HEK293 (cell line): ENCODE data around the gene PASK.

Experiments used
- CTCF ChIA-PET: fragments of 350-600 bp; formaldehyde crosslinking; extraction: SDS; loops from one replicate; lab custom pipeline; 2021; ENCODE audit warnings: antibody characterized with exemption; lab: Yijun Ruan, JAX
- POLR2A ChIA-PET: fragments of 300-600 bp; formaldehyde crosslinking; extraction: SDS; loops from one replicate; lab custom pipeline; 2020; ENCODE audit warnings: antibody characterized with exemption, inconsistent platforms; lab: Yijun Ruan, JAX
- H3K27ac ChIP-seq: fragments of 200-500 bp; sonication (Bioruptor generic); 2 replicates; pipeline ENCODE4 v1.5.1; 2014; ENCODE audit warnings: low read depth, low read length, control low read depth, inconsistent platforms; ENCODE audit errors: extremely low read depth
- H3K36me3 ChIP-seq, 2 experiments: fragments of 200-500 bp in 1 of 2; sonication (Bioruptor generic) in 1 of 2; 1 replicate in 1 of 2; 2 replicates in 1 of 2; pipeline ENCODE4 v1.5.1; 2014 to 2017; ENCODE audit warnings: inconsistent platforms in 2 of 2, low read length in 2 of 2; ENCODE audit not compliant: control insufficient read depth in 2 of 2, insufficient read depth in 1 of 2
- H3K4me1 ChIP-seq: fragments of 200-500 bp; sonication (Bioruptor generic); 2 replicates; pipeline ENCODE4 v1.5.1; 2014; ENCODE audit warnings: mild to moderate bottlenecking, low read length, inconsistent platforms; ENCODE audit not compliant: control insufficient read depth, insufficient read depth
- H3K4me3 ChIP-seq: 2 replicates; pipeline ENCODE4 v1.5.1; 2011; ENCODE audit warnings: low read depth, mild to moderate bottlenecking, control low read depth, low read length, moderate library complexity
- H3K9me3 ChIP-seq: fragments of 200-500 bp; sonication (Bioruptor generic); 2 replicates; pipeline ENCODE4 v1.5.1; 2014; ENCODE audit warnings: low read depth, low read length, inconsistent platforms; ENCODE audit not compliant: control insufficient read depth, insufficient read depth
- BCL11B ChIP-seq: fragments of 450-650 bp; formaldehyde crosslinking; IDR thresholded peaks from 2 replicates; pipeline ENCODE4 v1.5.1; 2016; ENCODE audit warnings: low read depth, missing biosample characterization, missing genetic modification characterization
- PRDM10 ChIP-seq: fragments of 450-650 bp; formaldehyde crosslinking; IDR thresholded peaks from 2 replicates; pipeline ENCODE4 v1.5.1; 2016; ENCODE audit warnings: missing biosample characterization, missing genetic modification characterization
- TCF7L2 ChIP-seq: IDR thresholded peaks from 2 replicates; pipeline ENCODE4 v1.6.1; 2011; ENCODE audit warnings: low read depth, mild to moderate bottlenecking, inconsistent platforms, low read length, moderate library complexity, borderline replicate concordance
- ZBTB10 ChIP-seq: fragments of 450-650 bp; formaldehyde crosslinking; IDR thresholded peaks from 2 replicates; pipeline ENCODE4 v1.5.1; 2016; ENCODE audit warnings: missing biosample characterization, missing genetic modification characterization
- ZBTB26 ChIP-seq: fragments of 450-650 bp; formaldehyde crosslinking; optimal IDR thresholded peaks from 2 replicates; pipeline ENCODE3; 2016; ENCODE audit warnings: missing biosample characterization, mild to moderate bottlenecking, missing genetic modification characterization
- ZBTB49 ChIP-seq: fragments of 450-650 bp; formaldehyde crosslinking; IDR thresholded peaks from 2 replicates; pipeline ENCODE4 v1.5.1; 2016; ENCODE audit warnings: missing biosample characterization, missing genetic modification characterization, low read depth
- ZBTB8A ChIP-seq: fragments of 450-650 bp; formaldehyde crosslinking; IDR thresholded peaks from 2 replicates; pipeline ENCODE4 v1.5.1; 2016; ENCODE audit warnings: missing biosample characterization, missing genetic modification characterization
- ZNF112 ChIP-seq: fragments of 450-650 bp; formaldehyde crosslinking; IDR thresholded peaks from 2 replicates; pipeline ENCODE4 v1.5.0; 2017; ENCODE audit warnings: missing biosample characterization, missing genetic modification characterization
- ZNF140 ChIP-seq: fragments of 450-650 bp; formaldehyde crosslinking; IDR thresholded peaks from 2 replicates; pipeline ENCODE4 v1.5.1; 2016; ENCODE audit warnings: missing biosample characterization, missing genetic modification characterization
- ZNF302 ChIP-seq: fragments of 450-650 bp; formaldehyde crosslinking; IDR thresholded peaks from 2 replicates; pipeline ENCODE4 v1.5.1; 2016; ENCODE audit warnings: missing biosample characterization, missing genetic modification characterization, low read depth
- ZNF843 ChIP-seq: fragments of 450-650 bp; formaldehyde crosslinking; IDR thresholded peaks from 2 replicates; pipeline ENCODE4 v1.5.1; 2016; ENCODE audit warnings: missing biosample characterization, missing genetic modification characterization

Gene PASK

GRCh38 chr2:241131531-241131930 is 17.7 kb downstream of the PASK start:
- ChIA-PET CTCF (interaction anchor here (0.7 kb wide), 1 partner anchor 743 kb away, joined by 4 read pairs; no protein-coding TSS in a partner anchor), POLR2A (no interaction called here)
- H3K9me3 ChIP-seq = no peaks in the 10 kb centered on the region
- no peaks in the 10 kb centered on the region for H3K4me1 ChIP-seq
- H3K36me3 ChIP-seq = peaks cover 0 to 80% of the 10 kb centered on the region in 2 experiments; a peak in 2 of 3 replicates
- TF ChIP-seq BCL11B (tag by site-specific recombination) (no peak), ZNF140 (tag by site-specific recombination) (no peak), ZNF112 (tag by site-specific recombination) (no peak), ZBTB49 (tag by site-specific recombination) (no peak), ZBTB26 (tag by site-specific recombination) (no peak), PRDM10 (tag by site-specific recombination) (no peak)
- H3K4me3 ChIP-seq = no peak overlapping the region
- H3K27ac ChIP-seq = no peak overlapping the region

- no peak overlapping the region for H3K4me3 ChIP-seq
- CTCF ChIA-PET = no interaction called here
- TF ChIP-seq ZNF302 (no peak), ZNF843 (no peak)
- TF ChIP-seq, all 188 proteins: peak for 0
- Histone ChIP-seq H3K27ac (no peak overlapping the region), H3K4me1 (no peaks in the 10 kb centered on the region), H3K9me3 (no peaks in the 10 kb centered on the region), H3K36me3 (peaks cover 0 to 78% of the 10 kb centered on the region in 2 experiments; a peak in 2 of 3 replicates)
- POLR2A ChIA-PET = no interaction called here
Measured at GRCh38 chr2:241130316-241130715, 19.0 kb downstream of the PASK start.

- POLR2A ChIA-PET = no interaction called here
- H3K27ac ChIP-seq = no peak overlapping the region
- H3K4me1 ChIP-seq = no peaks in the 10 kb centered on the region
- TF ChIP-seq TCF7L2 (no peak), ZBTB10 (tag by site-specific recombination) (no peak), ZBTB8A (no peak)
- H3K36me3 ChIP-seq = peaks cover 0 to 70% of the 10 kb centered on the region in 2 experiments; a peak in 2 of 3 replicates
- CTCF ChIA-PET = no interaction called here
- H3K4me3 ChIP-seq = no peak overlapping the region
- H3K9me3 ChIP-seq = no peaks in the 10 kb centered on the region
Measured at GRCh38 chr2:241129086-241129871, 20.0 kb downstream of the PASK start.
